Measurements from ENCODE around the gene PACS2.
A peak's percentile ranks its signal among the peaks of the same experiment; 100 is the strongest.
"Not testable (repeated sequence)": the region's sequence is repeated elsewhere in the genome, so short reads cannot be mapped to it uniquely, and the experiment has no call there.

The PACS2 gene

DNA sequence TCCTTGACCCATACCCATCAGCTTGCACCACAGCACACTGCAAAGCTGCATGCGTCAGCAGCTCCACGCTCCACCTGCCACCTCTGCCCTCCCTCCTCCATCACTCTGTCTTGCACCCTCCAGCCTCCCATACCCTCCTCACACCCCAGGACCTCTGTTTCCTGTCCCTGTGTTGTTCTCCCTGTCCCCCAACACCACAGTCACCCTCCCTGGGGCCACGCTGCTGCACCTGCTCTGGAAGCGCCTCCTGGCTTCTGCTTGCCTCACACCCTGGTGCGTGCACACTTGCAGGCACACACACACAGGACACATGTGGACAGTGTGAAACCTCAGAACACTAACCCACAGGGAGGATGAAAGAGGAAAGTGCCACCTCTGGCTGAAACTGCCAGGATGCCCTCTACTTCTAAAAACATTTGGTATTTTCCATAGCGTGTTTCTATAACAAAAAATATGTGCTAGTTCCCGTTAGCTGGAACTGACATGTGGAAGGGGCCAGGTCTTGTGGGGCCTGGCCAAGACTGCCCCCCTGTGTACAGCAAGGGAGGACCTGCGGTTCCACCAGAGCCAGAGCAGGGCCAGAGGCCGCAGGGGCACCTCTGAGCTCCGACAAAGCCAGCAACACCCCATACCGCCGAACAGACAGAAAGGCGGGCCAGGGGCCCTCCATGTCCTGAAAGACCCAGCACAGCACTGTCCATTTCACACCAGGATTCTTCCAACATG, 23.8 kb upstream of the PACS2 start:
- DNase-seq = peak; percentile 7

DNA sequence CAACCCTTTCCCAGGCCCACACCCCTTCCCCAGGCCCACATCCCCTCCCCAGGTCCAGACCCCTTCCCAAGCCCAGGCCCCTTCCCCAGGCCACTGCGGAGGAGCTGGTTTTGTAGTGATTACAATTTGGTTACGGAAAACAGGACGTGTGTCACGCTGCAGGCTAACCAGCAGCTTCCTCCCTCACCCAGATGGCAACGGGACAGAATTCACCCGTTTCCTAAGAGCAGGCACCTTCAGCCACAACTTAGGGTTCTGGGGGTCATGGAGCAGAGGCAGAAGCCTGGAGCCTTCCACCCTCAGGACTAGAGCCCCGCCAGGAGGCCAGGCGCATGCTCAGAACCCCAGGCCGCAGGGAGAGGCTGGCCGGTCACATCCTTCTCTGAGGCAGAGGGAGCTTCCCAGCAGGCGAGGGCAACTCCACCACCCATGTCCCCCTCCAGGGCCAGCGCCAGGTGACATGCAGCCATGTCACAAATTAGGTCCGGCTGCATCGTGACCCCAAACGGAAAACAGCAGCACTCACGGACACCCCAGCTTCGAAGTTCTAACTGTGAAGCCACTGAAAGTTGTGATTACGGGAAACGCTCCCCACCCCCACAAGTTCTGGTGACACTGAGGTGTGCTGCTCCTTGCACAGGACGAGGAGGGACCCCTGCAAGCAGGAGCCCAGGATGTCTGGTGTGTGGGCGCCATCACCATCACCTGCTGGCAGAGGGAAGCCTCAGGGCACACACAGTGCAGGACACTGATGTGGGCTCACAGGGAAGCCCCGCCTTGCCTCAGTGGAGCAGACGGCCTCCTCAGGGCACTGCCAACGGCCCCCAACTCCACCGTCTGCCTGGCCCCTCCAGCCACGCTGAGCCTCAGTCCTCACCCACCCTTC, 21.5 kb upstream of the PACS2 start:
- no peak for DNase-seq

DNA sequence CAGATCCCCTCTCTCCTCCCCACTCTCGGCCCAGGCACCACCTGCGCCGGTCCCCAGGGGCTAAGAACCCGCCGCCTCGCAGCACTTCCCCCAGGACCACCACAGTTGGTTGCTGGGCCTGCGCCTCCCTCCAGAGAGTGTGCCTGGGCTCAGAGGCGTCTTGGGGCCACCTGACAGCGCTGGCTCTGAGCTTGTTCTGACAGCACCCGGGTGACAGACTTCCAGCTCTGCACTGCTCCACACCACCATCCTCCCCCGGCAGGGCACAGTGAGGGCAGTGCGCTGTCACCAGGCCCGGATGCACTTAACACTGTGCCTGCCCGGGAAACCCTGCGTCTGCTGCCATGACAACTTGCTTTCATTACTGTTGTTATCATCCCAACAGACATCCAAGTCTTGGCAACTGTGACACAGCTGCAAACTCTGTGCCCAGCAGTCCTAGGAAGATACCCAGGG, 20.4 kb upstream of the PACS2 start:
- peak; percentile 6 for DNase-seq

DNA sequence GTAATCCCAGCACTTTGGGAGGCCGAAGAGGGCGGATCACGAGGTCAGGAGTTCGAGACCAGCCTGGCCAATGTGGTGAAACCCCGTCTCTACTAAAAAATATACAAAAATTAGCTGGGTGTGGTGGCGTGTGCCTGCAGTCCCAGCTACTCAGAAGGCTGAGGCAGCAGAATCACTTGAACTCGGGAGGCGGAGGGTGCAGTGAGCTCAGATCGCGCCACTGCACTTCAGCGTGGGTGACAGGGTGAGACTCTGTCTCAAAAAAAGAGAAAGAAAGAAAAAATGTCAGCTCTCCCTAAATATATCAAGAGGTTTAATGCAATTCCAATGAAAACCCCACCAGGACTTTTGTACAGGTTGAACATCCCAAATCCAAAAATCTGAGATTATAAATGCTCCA, 17.2 kb upstream of the PACS2 start:
- not testable (repeated sequence) for DNase-seq

DNA sequence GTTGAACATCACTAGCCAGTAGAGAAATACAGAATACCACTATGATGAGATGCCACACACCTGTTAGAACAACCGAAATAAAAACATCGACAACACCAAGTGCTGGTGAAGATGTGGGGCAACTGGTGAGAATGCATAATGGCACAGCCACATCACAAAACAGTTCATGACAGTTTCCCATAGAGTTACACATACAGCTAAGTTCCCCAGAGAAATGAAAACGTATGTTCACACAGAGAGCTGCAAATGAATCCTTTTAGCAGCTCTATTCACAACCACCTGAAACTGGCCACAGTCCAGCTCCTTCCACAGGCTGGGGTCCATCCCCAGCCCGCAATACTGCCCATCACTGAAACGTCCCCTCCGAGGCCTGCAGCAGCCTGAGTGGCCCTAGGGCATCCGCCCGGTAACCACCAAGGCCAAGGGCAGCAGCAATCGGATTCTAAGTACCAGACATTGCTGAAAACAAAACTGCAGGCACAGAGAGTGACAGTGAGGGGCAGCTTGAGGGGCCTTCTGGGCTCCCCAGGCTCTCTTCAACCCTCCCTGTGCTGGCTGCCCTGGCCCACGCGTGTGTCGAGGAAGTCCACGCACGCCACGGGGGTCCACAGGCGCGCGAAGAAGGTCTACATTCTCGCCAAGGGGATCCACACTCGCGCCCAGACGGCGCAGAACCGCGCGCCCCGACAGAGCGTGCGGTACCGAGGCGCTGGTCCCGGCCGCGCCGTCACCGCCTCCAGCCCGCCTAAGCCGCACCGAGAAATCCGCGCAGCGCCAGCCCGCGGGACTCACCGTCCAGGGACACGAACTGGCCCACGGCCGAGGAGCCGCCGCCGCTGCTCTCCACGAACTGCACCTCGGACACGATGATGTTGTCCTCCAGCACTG, 14.7 kb upstream of the PACS2 start:
- DNase-seq = no peak

DNA sequence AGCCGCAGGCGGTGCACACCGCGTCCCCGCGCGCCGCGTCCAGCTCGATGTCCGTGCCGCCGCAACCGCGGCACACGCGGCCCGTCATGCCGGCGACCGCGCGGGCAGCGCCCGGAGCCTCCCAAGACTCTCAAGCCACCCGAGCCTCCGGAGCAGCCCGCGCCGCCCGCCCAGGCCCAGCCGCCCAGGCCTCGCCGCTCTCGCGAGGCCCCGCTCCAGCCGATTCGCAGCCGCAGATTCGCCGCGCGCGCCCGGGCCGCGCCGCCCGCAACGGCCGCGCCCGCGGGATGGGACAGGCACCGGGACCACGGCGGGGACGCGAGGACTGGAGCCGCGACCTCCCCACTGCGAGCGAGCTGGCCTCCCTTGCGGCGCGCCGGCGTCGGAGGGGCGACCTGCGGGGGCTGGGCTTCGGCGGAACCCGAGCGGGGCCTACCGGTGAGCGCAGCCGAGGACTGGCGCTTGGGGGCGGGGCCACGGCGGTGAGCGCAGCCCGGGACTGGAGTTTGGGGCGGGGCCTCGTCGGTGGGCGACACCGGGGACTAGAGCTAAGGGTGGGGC, 13.9 kb upstream of the PACS2 start, which contains the start of gene BRF1:
Gene BRF1 (minus strand): TSS at position 460 of the 561 bp plus-strand sequence. CDS start 372 bp downstream, at position 88.
- DNase-seq = peak; percentile 91

DNA sequence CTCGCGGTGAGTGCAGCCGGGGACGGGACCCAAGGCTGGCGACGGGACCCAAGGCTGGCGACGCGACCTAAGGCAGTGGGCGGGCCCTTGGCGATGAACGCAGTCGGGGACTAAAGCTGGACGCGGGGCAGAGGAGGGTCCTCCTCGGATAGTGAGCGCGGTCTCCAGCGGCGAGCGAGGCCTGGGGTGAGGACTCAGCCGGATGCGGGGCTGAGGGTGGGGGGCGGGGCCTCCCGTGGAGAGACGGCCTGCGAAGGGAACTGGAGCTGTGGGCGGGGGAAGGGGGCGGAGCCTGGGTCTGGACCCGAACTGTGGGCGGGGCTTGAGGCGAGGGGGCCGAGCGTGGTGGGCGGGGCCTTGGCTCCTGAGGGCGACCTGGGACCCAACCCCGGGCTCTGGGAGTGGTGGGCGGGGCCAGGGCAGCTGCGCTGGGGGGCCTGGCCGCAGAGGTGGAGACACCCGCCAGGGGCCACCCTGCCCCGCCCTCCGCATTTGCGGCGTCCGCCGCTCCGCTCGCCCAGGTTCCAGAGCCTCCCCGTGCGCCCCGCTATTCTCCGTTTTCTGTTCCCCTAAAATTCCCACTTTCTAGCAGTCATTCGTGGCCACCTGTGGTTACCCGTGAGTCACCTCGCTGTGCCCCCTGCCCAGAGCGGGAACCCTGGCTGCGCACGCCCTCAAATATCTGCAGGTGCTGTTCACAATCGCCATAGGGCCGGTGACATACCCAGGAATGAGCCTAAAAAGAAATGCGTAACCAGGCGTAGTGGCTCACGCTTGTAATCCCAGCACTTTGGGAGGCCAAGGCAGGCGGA, 13.2 kb upstream of the PACS2 start:
- peak; percentile 95 for DNase-seq

DNA sequence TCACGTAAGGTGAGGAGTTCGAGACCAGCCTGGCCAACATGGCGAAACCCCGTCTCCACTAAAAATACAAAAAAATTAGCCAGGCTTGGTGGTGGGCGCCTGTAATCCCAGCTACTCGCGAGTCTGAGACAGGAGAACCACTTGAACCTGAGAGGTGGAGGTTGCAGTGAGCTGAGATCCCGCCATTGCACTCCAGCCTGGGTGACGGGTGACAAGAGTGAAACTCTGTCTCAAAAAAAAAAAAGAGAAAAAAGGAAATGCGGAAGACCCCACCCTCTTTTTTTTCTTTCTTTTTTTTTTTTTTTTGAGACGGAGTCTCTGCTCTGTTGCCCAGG, 12.7 kb upstream of the PACS2 start:
- DNase-seq = not testable (repeated sequence)

DNA sequence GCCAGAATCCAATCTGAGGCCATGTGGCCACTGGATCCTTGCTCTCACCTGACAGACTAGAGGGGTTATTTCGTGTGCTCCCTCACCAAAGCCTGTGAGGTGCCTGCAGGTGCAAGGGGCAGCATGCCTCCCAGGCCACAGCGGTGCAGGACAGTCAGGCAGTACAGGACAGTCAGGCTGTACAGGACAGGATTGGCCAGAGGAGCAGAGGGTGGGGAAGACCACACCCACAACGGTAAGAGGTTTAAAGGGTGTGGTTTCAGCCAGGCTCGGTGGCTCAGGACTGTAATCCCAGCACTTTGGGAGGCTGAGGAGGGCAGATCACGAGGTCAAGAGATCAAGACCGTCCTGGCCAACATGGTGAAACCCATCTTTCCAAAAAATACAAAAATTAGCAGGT, 10.6 kb upstream of the PACS2 start:
- DNase-seq = no peak

DNA sequence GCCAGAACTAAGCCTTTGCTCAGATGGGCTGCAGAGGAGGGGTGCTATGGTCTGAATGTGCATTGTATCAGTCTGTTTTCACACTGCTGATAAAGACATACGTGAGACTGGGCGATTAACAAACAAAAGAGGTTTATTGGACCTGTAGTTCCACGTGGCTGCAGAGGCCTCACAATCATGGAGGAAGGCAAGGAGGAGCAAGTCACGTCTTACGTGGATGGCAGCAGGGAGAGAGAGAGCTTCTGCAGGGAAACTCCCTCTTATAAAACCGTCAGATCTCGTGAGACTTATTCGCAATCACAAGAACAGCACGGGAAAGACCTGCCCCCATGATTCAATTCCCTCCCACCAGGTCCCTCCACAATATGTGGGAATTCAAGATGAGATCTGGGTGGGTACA, 10.0 kb upstream of the PACS2 start:
- DNase-seq = no peak

DNA sequence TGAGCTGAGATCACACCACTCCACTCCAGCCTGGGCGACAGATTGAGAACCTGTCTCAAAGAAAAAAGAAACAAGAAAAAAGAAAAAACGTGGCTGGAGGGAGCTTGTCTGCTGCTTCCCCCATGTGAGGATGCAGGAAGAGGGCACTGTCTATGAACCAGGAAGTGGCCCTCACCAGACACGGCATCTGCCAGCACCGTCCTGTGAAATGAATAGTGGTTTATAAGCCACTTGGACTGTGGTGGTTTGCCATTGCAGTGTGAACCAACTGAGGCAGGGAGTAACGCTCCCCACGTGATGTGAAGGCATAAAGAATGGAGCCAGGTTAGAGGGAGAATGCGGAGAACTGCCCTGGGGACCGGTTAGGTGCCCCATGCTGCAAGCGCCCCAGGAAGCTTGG, 9.2 kb upstream of the PACS2 start:
- no peak for DNase-seq

DNA sequence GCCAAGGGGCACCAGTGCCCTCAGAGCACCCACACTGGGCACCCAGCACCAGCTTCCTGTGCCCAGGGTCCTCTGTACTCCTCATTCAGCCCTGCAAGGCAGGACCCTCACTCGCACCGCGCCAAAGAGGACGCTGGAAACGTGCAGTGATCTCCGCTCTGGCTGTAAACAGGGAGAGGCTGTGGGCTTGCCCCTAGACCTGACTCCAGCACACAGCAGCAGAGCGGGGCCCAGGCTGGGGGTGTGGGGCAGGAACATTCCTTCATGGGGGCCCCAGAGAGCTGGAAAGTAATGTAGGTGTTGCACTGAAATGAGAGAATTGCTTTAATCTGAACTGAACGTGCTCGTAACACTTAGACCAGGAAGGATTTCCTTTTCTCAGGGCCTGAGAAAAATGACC, 8.8 kb upstream of the PACS2 start:
- DNase-seq = no peak

DNA sequence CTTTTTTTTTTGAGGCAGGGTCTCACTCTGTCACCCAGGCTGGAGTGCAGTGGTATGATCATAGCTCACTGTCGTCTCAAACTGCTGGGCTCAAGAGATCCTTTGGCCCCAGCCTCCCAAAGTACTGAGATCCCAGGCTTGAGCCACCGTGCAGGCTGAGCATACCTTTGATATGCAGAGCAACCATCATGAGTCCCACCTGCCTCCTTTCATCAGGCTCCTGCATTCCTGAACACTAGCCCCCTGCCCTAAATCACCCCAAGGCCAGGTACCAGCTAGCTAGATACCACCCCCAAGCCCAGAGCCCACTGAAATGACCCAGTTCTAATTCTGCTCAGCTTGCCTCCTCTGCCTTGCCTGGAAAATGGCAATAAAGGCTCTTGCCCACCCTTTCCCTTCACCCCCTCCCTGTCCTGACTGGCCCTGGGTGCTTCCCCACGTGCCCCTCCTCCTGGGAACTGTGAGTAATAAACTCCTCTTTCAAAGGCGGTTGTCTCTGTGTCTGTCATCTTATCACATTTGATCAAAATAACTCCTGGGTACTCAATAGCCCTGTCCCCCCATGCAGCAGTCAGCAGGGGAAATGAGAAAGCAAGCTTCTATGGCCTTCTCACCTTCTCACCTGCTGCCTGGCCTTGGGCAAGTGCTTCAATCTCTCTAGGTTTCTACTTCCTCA, 7.4 kb upstream of the PACS2 start:
- no peak for DNase-seq

DNA sequence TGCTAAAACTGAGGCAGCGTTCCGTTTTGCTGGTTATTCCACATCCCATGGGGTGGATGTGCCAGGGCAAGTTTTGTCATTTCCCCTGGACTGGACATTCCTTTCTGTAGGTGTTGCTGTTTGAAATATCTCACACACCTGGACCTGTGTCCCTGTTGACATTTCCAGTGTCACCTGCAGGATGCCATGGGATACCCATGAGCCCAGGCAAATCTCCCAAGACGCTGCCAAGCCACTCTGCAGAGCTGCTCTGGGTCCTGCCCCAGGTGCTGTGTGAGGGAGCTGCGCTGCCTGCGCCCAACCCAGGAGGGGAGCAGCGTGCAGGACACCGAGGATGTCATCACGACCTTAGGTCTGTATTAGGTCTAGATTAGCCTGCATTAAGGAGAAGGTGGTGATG, 5.2 kb upstream of the PACS2 start:
- no peak for DNase-seq

DNA sequence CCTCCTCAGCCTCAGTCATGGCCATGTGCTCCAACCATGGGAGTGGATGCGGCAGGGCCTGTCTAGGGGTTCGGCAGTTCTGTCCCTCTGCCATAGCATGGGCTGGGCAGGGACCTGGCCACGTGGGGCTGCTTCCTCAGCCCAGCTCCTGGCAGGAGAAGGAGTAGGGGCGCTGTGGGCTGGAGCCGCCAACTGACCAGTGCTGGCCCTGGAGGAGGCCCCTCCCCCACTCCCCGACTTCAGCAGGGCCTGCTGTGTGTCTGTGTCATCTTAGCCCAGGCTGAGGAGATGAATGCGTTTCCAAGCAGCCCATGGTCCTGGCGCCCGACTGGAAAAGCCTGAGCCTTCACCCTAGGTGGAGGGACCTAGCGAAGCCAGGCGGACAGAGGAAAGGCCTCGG, 2.7 kb upstream of the PACS2 start:
- no peak for DNase-seq

DNA sequence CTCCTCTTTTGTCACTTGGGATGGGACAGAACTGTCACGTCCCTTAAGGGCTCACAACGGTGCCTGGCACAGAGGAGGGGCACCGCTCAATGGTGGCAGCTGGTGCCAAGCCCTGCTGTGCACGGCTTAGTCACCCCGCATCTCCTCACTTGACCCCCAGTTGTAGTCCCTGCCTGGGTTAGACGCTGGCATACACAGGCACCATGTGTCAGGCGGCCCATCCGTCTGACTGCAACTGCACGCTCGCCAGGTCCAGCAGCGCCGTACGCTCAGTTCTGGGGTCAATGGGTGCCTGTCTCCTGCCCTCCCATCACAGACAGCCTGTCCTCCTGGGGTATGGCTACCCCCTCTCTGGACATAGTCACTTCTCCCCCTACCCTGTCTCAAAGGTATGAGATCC, 1.6 kb upstream of the PACS2 start:
- DNase-seq = no peak

DNA sequence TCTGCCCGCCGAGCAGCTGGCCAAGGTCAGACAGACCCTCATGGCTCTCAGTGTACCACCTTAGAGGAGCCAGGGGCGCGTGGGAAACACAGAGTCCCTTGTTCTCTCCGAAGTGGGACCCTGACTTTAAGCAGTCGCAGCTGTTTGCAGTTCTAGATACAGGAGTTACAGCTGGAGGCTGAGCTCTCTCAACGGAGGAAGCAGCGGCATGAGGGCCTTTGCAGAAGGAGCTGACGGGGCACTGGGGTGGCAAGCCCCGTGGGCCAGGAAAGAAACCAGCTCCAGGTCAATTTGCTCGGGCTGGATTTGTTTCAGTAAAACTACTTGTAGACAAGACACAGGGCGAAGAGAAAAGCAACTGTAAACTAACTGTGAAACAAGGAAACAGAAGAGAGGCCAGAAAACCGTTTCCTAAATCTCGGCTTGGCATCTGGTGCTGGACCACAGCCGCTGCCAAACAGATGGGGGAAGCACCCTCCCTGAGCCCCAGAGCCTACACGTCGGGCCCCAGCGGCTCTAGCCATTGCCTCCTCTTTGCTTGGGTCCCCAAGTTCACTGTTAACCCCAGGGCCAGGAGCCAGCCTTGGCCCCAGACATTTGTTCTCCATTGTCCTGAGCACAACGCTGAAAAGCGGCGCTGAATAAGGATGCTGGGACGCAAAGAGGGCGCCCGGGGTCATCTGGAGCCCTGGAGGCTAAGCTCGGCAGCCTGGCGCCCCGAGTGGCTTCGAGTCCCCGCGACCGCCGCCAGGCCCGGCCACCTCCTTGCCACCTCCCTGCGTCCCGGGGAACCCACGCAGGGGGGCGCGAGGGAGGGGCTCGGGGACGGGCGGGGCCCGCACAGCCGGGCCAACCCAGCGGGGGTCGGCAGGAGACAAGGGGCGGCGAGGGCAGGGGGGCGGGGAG, 914 bp upstream of the PACS2 start:
- DNase-seq = peak; percentile 12

DNA sequence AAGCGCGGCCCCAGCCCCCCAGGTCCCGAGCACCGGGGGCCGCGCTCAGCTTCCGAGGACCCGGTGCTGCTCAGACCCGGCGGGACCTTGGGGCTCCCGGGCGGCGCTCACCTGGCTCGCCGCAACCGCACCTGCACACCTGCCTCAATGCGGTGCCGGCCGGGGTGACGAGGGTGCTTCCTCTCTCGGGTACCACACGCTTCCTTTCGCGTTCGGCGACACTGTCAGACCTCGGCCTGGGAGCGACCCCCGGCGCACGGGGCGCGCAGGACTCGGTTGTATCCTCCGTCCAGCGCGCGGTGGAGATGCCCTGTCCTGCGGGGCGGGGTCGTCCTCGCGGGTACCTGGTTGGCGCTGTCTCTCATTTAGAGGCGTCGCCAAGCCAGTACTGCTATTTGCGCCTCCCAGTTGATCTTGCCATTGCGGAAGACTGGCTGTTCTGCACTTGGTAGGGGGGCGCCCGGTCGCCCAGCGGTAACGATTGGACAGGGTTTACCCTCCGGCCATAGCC, 718 bp downstream of the PACS2 start:
- no peak for DNase-seq

DNA sequence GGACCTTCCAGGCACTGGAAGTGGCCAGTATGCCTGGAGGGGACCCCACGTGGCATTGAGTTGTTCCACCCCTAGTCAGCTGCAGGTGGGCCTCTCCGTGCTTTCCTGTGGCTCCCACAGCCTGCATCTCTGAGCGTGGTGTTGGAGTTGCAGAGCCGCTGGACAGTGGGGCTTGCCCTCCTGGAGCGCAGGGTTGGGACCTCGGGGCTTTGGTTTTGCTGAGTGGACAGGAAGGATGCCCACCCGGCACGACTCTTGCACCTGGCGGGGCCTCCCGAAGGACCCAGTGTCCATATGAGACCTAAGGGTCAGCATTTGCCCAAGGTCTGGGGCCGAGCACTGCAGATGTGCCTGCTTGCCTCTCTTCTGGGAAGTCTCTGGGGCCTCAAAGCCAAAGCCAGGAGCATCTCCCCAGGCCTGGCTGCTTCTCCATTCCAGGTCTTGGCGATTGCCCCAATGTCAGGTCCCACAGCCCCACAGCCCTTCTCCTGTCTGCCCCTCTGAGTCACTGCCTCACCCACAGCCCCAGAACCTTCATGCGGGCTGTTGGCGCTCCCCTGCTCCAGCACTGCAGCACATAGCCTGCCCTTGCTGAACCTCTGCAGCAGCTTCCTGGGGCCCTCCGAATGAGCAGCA, 1.5 kb downstream of the PACS2 start:
- DNase-seq = no peak

DNA sequence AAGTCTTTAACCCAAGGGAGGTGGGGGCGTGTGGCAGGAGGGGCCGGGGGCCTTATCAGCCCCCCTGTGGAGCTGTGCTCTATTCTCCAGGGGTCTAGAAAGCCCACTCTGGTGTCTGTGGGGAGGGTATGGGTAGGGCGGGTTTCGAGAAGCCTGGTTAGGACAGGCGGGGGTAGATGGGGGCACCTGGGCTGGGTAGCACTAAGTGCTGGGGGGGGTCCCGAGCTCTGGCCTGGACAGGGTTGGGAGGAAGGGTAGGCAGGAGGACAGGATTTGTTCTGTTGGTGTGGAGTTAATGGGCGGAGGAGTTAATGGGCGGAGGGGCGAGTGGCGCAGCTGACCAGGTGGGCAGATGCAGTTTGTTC, 2.0 kb downstream of the PACS2 start:
- DNase-seq = no peak

Data from inflammatory macrophage treated with lipopolysaccharide for 4 hours (primary cell).